Measurements from ENCODE around the gene TEX12.
"Not testable (repeated sequence)": the region's sequence is repeated elsewhere in the genome, so short reads cannot be mapped to it uniquely, and the experiment has no call there.

The TEX12 gene

DNA sequence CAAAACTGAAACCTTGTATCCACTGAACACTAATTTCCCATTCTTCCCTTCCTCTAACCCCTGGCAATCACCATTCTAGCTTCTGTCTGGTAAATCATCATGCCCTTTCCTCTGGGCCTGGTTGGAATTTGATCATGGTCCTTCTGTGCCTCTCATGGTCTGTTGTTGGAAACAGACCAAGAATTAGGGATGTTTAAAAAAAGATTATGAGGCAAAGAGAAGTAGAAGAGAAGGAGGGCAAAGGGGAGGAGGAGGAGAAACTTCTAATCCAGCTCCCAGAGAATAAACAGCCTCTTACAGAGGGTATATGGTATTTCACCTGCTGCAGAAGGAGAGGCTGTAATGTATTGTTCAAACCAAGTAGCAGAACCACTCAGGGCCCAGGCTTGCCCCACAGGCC is 18.7 kb downstream of the TEX12 start:
- H3K4me3 ChIP-seq (ENCODE audit: control insufficient read depth, low read depth, low read length), result no peak overlapping the region
- no peak for TF ChIP-seq CTCF (IDR thresholded peaks at IDR 0.05; ENCODE audit: control insufficient read depth, insufficient read depth, low read depth, low read length, missing control alignments)
- no peak for DNase-seq (ENCODE audit: low read depth)

DNA sequence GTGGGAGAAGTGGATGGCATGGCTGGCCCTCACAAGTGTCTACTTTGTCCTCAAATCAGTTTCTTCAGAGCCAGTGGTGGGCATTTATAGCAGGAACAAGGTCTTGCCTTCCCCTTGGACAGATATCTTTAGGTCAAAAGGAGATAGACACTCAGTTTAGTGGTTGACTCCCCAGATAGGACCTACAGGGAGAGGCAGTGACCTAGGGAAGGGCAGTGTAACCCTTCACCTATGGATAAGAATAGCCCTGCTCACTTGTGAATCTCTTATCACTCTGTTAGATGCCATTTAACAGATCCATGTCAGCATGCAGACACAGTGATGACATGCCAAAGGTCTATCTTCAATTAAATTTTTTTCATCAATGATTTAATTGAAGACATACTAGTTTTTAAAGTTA is 19.1 kb downstream of the TEX12 start:
- H3K4me3 ChIP-seq (ENCODE audit: control insufficient read depth, low read depth, low read length), result no peak overlapping the region
- TF ChIP-seq CTCF (IDR thresholded peaks at IDR 0.05; ENCODE audit: control insufficient read depth, insufficient read depth, low read depth, low read length, missing control alignments), result no peak
- DNase-seq (ENCODE audit: low read depth), result no peak

DNA sequence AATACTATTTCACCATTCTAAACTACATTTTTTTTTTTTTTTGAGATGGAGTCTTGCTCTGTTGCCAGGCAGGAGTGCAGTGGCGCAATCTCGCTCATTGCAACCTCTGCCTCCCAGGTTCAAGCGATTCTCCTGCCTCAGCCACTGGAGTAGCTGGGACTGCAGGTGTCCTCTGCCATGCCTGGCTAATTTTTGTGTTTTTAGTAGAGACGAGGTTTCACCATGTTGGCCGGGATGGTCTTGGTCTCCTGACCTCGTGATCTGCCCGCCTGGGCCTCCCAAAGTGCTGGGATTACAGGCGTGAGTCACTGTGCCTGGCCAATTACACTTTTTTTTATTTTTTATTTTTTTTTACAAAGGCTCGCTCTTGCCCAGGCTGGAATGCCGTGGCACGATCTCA is 27.9 kb downstream of the TEX12 start:
- not testable (repeated sequence) for DNase-seq (ENCODE audit: low read depth); H3K4me3 ChIP-seq (ENCODE audit: control insufficient read depth, low read depth, low read length)

DNA sequence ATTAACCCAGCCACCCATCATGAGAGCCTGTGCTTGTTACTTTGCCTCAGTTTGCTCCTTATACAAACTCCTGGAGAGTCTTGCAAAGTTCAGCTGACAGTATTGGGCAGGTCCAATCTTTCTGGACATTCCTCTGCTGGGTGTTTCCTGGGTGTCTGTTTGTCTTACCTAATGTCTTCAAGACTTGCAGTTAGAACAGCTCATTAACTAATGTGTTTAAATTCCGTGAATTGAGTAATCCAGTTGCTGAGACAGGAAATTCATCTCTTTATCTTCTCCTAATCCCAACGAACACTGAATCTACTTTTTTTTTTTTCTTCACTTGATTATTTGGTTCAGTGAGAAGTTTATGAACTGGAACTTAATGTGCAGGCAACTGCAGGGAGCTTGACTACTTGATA is 28.8 kb downstream of the TEX12 start:
- H3K4me3 ChIP-seq (ENCODE audit: control insufficient read depth, low read depth, low read length), result no peak overlapping the region
- TF ChIP-seq CTCF (IDR thresholded peaks at IDR 0.05; ENCODE audit: control insufficient read depth, insufficient read depth, low read depth, low read length, missing control alignments), result no peak
- peak; percentile 31 for DNase-seq (ENCODE audit: low read depth)

GRCh38 chr11:112196519-112197087 is 29.4 kb downstream of the TEX12 start:
- DNase-seq (ENCODE audit: low read depth), result no peak
- no peak for TF ChIP-seq CTCF (IDR thresholded peaks at IDR 0.05; ENCODE audit: control insufficient read depth, insufficient read depth, low read depth, low read length, missing control alignments)
- H3K4me3 ChIP-seq (ENCODE audit: control insufficient read depth, low read depth, low read length), result no peak overlapping the region

- not testable (repeated sequence) for H3K4me3 ChIP-seq (ENCODE audit: control insufficient read depth, low read depth, low read length); DNase-seq (ENCODE audit: low read depth)
Measured at GRCh38 chr11:112199101-112199500, 31.9 kb downstream of the TEX12 start.

DNA sequence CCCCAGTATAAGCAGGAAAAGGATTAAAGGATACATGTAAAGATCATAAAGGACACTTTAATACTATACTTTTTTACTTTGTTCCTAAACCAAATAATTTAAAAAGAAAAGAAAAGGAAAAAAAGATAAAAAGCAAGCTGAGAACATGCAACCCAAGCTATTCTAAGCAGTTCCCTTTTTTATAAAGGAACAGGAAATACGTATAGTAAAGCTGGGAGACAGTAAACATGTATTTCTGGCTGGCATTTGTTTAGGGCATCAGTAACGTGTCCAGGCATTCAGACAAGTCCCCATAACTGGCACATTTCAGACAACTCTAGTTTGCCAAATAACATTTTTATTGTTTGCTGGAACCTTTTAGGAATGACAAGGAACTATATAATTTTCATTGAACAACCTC is 33.1 kb downstream of the TEX12 start:
- no peak for DNase-seq (ENCODE audit: low read depth)
- no peak for TF ChIP-seq CTCF (IDR thresholded peaks at IDR 0.05; ENCODE audit: control insufficient read depth, insufficient read depth, low read depth, low read length, missing control alignments)
- no peak overlapping the region for H3K4me3 ChIP-seq (ENCODE audit: control insufficient read depth, low read depth, low read length)

- DNase-seq (ENCODE audit: low read depth), result no peak
- no peak for TF ChIP-seq CTCF (IDR thresholded peaks at IDR 0.05; ENCODE audit: control insufficient read depth, insufficient read depth, low read depth, low read length, missing control alignments)
- H3K4me3 ChIP-seq (ENCODE audit: control insufficient read depth, low read depth, low read length), result no peak overlapping the region
Measured at GRCh38 chr11:112206071-112206470, 38.9 kb downstream of the TEX12 start.
